K562 (cell line): ENCODE data around the gene CHMP2A. TPM values are rescaled to one million over a fixed set of nuclear protein-coding genes. Genes with fewer than 3 reads are reported as not detected.
A peak's percentile ranks its signal among the peaks of the same experiment; 100 is the strongest.

Source experiments
- ATAC-seq: fragments of 200-7000 bp; cut with Tn5 transposase; 3 replicates; pipeline ENCODE4 v1.9.1; 2020; ENCODE audit warnings: moderate library complexity
- BruUV-seq: library from RNA; stranded (reverse); fragments of 400-500 nt; replicated peaks from 2 replicates; lab custom pipeline; 2021; lab: Mats Ljungman, UMichigan
- CTCF ChIA-PET: fragments of 300-600 bp; formaldehyde crosslinking; extraction: SDS; loops from one replicate; lab custom pipeline; 2021; ENCODE audit warnings: low intra/inter-chr PET ratio; lab: Yijun Ruan, JAX
- POLR2A ChIA-PET: fragments of 300-600, 350-650 bp; sonication (Branson Sonifier 250); formaldehyde crosslinking; extraction: SDS; loops from one replicate; lab custom pipeline; 2021; ENCODE audit warnings: antibody characterized with exemption, inconsistent platforms; lab: Yijun Ruan, JAX
- DNase-seq, 4 experiments: peaks; one replicate each; pipeline versions ENCODE4 v3.0.0 to v3.0.0-alpha.2; 2011 to 2018; ENCODE audit warnings: low spot score in 3 of 4, mixed read lengths in 3 of 4; ENCODE audit errors: extremely low read depth in 1 of 4
- FAIRE-seq: peaks from 2 replicates; lab custom pipeline; 2011; peaks lifted over from hg19 to GRCh38; lab: Jason Lieb, UNC
- H2AFZ ChIP-seq: 2 replicates; pipeline ENCODE4 v1.6.0; 2011; ENCODE audit warnings: low read depth, low read length, control low read depth, inconsistent platforms
- H3K27ac ChIP-seq: fragments of 200-600 bp; 3 replicates; pipeline ENCODE4 v1.8.0; 2011; ENCODE audit warnings: low read depth, mild to moderate bottlenecking, control low read depth, inconsistent platforms, low read length, moderate library complexity, mixed read lengths; ENCODE audit errors: extremely low read depth
- H3K27me3 ChIP-seq, 2 experiments: fragments of 300-600 bp in 1 of 2; 2 replicates in 1 of 2; 3 replicates in 1 of 2; pipeline versions ENCODE4 v1.6.0 to v1.8.0; 2011; ENCODE audit warnings: inconsistent platforms in 2 of 2, low read length in 2 of 2, mild to moderate bottlenecking in 1 of 2, mixed read lengths in 1 of 2, moderate library complexity in 1 of 2; ENCODE audit not compliant: control insufficient read depth in 2 of 2, insufficient read depth in 2 of 2
- H3K36me3 ChIP-seq: fragments of 300-600 bp; 3 replicates; pipeline ENCODE4 v1.8.0; 2011; ENCODE audit warnings: mild to moderate bottlenecking, low read length, inconsistent platforms; ENCODE audit not compliant: control insufficient read depth, insufficient read depth
- H3K4me1 ChIP-seq, 2 experiments: fragments of 200-600 bp in 1 of 2; replicated peaks in 1 of 2; 2 replicates in 1 of 2; 3 replicates in 1 of 2; pipeline versions ENCODE4 v1.5.1 to v1.8.0; 2011; ENCODE audit warnings: inconsistent platforms in 2 of 2, low read length in 2 of 2, mild to moderate bottlenecking in 1 of 2, mixed read lengths in 1 of 2, moderate library complexity in 1 of 2; ENCODE audit not compliant: control insufficient read depth in 2 of 2, insufficient read depth in 2 of 2
- H3K4me2 ChIP-seq: 2 replicates; pipeline ENCODE4 v1.6.1; 2011; ENCODE audit warnings: low read length, control low read depth, inconsistent platforms, mixed read lengths; ENCODE audit not compliant: insufficient read depth
- H3K4me3 ChIP-seq: fragments of 200-600 bp; sonication (generic), shearing (Covaris generic); 2 replicates; pipeline ENCODE4 v1.5.1; 2016; ENCODE audit warnings: control low read depth, inconsistent platforms
- H3K79me2 ChIP-seq: fragments of 200-600 bp; 3 replicates; pipeline ENCODE4 v1.8.0; 2011; ENCODE audit warnings: low read length, inconsistent platforms; ENCODE audit not compliant: control insufficient read depth, insufficient read depth
- H3K9ac ChIP-seq, 2 experiments: 2 replicates each; pipeline versions ENCODE4 v1.6.0 to v1.6.1; 2011; ENCODE audit warnings: low read depth in 2 of 2, low read length in 2 of 2, control low read depth in 1 of 2, inconsistent platforms in 1 of 2, mild to moderate bottlenecking in 1 of 2, mixed read lengths in 1 of 2; ENCODE audit not compliant: insufficient read depth in 1 of 2
- H3K9me1 ChIP-seq: one replicate; pipeline ENCODE4 v1.6.0; 2011; ENCODE audit warnings: inconsistent platforms, mild to moderate bottlenecking, low read length, moderate library complexity; ENCODE audit not compliant: control insufficient read depth, insufficient read depth
- H3K9me3 ChIP-seq: replicated peaks from 2 replicates; pipeline ENCODE4 v1.5.1; 2011; ENCODE audit warnings: low read depth, low read length, inconsistent platforms; ENCODE audit not compliant: control insufficient read depth, insufficient read depth
- H4K20me1 ChIP-seq: replicated peaks from 2 replicates; pipeline ENCODE4 v1.6.1; 2011; ENCODE audit warnings: low read length, inconsistent platforms, mixed read lengths; ENCODE audit not compliant: control insufficient read depth, insufficient read depth
- CEBPB ChIP-seq: fragments of 450-650 bp; IDR thresholded peaks from 2 replicates; pipeline ENCODE4 v1.6.1; 2016; ENCODE audit warnings: missing genetic modification characterization, missing compliant biosample characterization
- CTBP1 ChIP-seq: fragments of 450-650 bp; IDR thresholded peaks from 2 replicates; pipeline ENCODE4 v1.6.1; 2016; ENCODE audit warnings: borderline replicate concordance
- E2F3 ChIP-seq: fragments of 250-450 bp; sonication (Bioruptor Pico); IDR thresholded peaks from 2 replicates; pipeline ENCODE4 v1.4.0; 2020; ENCODE audit warnings: mild to moderate bottlenecking
- FOXA1 ChIP-seq: fragments of 450-650 bp; IDR thresholded peaks from 2 replicates; pipeline ENCODE4 v1.6.1; 2016; ENCODE audit warnings: mild to moderate bottlenecking, borderline replicate concordance
- IRF2 ChIP-seq: sonication (generic); formaldehyde crosslinking; IDR thresholded peaks from 2 replicates; pipeline ENCODE4 v1.8.1; 2022; ENCODE audit warnings: mild to moderate bottlenecking, missing genetic modification reagents
- JUND ChIP-seq, 2 experiments: IDR thresholded peaks; 2 replicates in 1 of 2; 3 replicates in 1 of 2; pipeline ENCODE4 v1.6.1; 2011; ENCODE audit warnings: borderline replicate concordance in 2 of 2, low read depth in 2 of 2, low read length in 2 of 2, improper control_type of control experiment in 1 of 2, missing biosample characterization in 1 of 2, missing genetic modification characterization in 1 of 2, missing genetic modification reagents in 1 of 2
- KDM5B ChIP-seq: fragments of 200-600 bp; sonication (generic); IDR thresholded peaks from 2 replicates; pipeline ENCODE4 v1.6.1; 2012; ENCODE audit warnings: low read depth, mild to moderate bottlenecking, moderate library complexity, low read length, control low read depth, inconsistent platforms; ENCODE audit not compliant: insufficient replicate concordance
- KLF1 ChIP-seq: fragments of 450-650 bp; IDR thresholded peaks from 2 replicates; pipeline ENCODE4 v1.6.1; 2016; ENCODE audit warnings: missing genetic modification characterization, missing compliant biosample characterization
- KLF10 ChIP-seq: fragments of 250-450 bp; sonication (Bioruptor Pico); IDR thresholded peaks from 2 replicates; pipeline ENCODE4 v1.6.1; 2021; ENCODE audit warnings: matching md5 sums
- NR3C1 ChIP-seq: sonication (generic); formaldehyde crosslinking; IDR thresholded peaks from 2 replicates; pipeline ENCODE4 v1.8.1; 2022; ENCODE audit warnings: missing genetic modification reagents
- PHB2 ChIP-seq: fragments of 450-650 bp; IDR thresholded peaks from 2 replicates; pipeline ENCODE4 v1.6.1; 2017; ENCODE audit warnings: low read depth
- SAFB2 ChIP-seq: fragments of 200-400 bp; formaldehyde crosslinking; IDR thresholded peaks from 2 replicates; pipeline ENCODE4 v1.6.1; 2018; ENCODE audit warnings: borderline replicate concordance, low read length, low read depth, moderate library complexity; ENCODE audit not compliant: severe bottlenecking
- SNRNP70 ChIP-seq: fragments of 200-400 bp; formaldehyde crosslinking; optimal IDR thresholded peaks from 2 replicates; pipeline ENCODE3; 2017; ENCODE audit warnings: low read depth, low read length
- SRSF9 ChIP-seq: fragments of 200-400 bp; formaldehyde crosslinking; IDR thresholded peaks from 2 replicates; pipeline ENCODE4 v1.6.1; 2017; ENCODE audit warnings: low read depth, low read length, borderline replicate concordance
- ZNF3 ChIP-seq: fragments of 250-450 bp; sonication (Bioruptor Pico); IDR thresholded peaks from 2 replicates; pipeline ENCODE4 v1.5.0; 2021; ENCODE audit warnings: mild to moderate bottlenecking, moderate library complexity
- WGBS: fragments of 100-300 bp; shearing (Covaris generic); methylation state at CpG from one replicate; pipeline ENCODE4 v1.1.6; 2016; ENCODE audit warnings: low coverage, mixed read lengths; ENCODE audit not compliant: insufficient coverage; ENCODE audit errors: missing lambda C conversion rate; 5-methylcytosine and 5-hydroxymethylcytosine counted together
- in situ Hi-C: fragments of 300-500 bp; cut with MboI; formaldehyde crosslinking; loops from 4 replicates; pipeline ENCODE4 v1.15.0; 2018; ENCODE audit warnings: inconsistent platforms, mixed read lengths
- intact Hi-C: fragments of 100-400 bp; cut with micrococcal nuclease; formaldehyde crosslinking; loops from 2 replicates; pipeline ENCODE4 v1.14.2; 2022
- polyA plus RNA-seq, 8 experiments: library from polyadenylated mRNA; depleted of rRNA in 4 of 8; stranded (reverse) in 5 of 8; unstranded in 3 of 8; fragments of >200 nt; fragmentation: Nextera tagmentation in 2 of 8; fragmentation: Illumina TruSeq in 1 of 8; extraction: Ambion mirVana in 2 of 8; extraction: Trizol in 1 of 8; gene quantifications; 2 replicates each; pipeline versions ENCODE4 v1.2.1 to v1.2.3, GENCODE V29; 2011 to 2014; ENCODE audit warnings: inconsistent platforms in 1 of 8, missing spikeins in 1 of 8
- total RNA-seq, 7 experiments: library from RNA; depleted of rRNA in 6 of 7; stranded (reverse); fragments of >200 nt in 6 of 7; fragmentation: Illumina TruSeq in 2 of 7; extraction: Trizol in 2 of 7; gene quantifications; 2 replicates each; pipeline versions ENCODE4 v1.2.1 to v1.2.3, GENCODE V29; 2011 to 2021; ENCODE audit warnings: low replicate concordance in 1 of 7
- TF ChIP-seq, protein P1 (sequence below): fragments of 450-650 bp; IDR thresholded peaks from 2 replicates; pipeline ENCODE4 v1.6.1; 2017; ENCODE audit warnings: antibody characterized with exemption
- TF ChIP-seq, protein P2 (sequence below): fragments of 250-450 bp; sonication (Bioruptor Pico); IDR thresholded peaks from 2 replicates; pipeline ENCODE4 v1.8.0; 2021; ENCODE audit warnings: moderate library complexity, mild to moderate bottlenecking, inconsistent platforms

The CHMP2A gene
- total and polyA plus RNA-seq, 9 of the 15 experiments (the other 6 are each of a cell fraction or from before 2014, with no cell fraction given) = 57.6 to 159 (median 87.2) TPM

DNA sequence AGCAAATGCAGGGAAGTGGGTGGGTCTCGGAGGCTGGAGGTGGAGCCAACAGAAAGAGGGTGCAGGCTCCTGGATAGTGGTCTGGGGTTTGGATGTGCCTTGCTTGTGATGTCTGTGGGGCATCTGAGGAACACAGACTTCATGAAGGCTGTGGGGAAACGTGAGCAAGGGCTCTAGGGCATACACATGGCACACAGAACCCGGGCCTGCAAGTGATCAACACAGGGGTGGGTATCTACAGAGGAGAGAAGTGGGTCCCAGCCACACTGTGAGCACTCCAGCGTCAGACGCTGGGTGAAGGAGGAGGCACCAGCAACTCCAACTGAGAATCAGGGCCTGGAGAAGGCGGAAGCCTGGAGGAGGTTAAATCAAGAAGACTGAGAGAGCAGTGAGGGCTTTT lies 8.9 kb upstream of the CHMP2A start:
- H3K9me3 ChIP-seq = no peaks in the 10 kb centered on the region
- no peak overlapping the region for H2AFZ ChIP-seq
- intact Hi-C loops (no loop called here), in situ Hi-C loops (no loop called here)
- H3K9ac ChIP-seq = peak overlapping the region in 1 of 2 experiments; percentile 77; a peak in 1 of 4 replicates
- POLR2A ChIA-PET = interaction anchor here (0.6 kb wide), 1 partner anchor 8 kb away, joined by 4 read pairs; no protein-coding TSS in a partner anchor
- no peak overlapping the region for H3K27ac ChIP-seq
- FAIRE-seq = no peak
- H3K4me2 ChIP-seq = no peak overlapping the region
- WGBS = 76% methylated on average over 4 of the region's 6 CpGs
- DNase-seq = no peak
- TF ChIP-seq, protein P1, sequence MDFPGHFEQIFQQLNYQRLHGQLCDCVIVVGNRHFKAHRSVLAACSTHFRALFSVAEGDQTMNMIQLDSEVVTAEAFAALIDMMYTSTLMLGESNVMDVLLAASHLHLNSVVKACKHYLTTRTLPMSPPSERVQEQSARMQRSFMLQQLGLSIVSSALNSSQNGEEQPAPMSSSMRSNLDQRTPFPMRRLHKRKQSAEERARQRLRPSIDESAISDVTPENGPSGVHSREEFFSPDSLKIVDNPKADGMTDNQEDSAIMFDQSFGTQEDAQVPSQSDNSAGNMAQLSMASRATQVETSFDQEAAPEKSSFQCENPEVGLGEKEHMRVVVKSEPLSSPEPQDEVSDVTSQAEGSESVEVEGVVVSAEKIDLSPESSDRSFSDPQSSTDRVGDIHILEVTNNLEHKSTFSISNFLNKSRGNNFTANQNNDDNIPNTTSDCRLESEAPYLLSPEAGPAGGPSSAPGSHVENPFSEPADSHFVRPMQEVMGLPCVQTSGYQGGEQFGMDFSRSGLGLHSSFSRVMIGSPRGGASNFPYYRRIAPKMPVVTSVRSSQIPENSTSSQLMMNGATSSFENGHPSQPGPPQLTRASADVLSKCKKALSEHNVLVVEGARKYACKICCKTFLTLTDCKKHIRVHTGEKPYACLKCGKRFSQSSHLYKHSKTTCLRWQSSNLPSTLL = no peak
- TF ChIP-seq KLF1 (no peak), PHB2 (no peak), CTBP1 (no peak), SAFB2 (no peak), CEBPB (tag) (no peak), KLF10 (CRISPR knock-in tag) (no peak), NR3C1 (CRISPR knock-in tag) (no peak), E2F3 (CRISPR knock-in tag) (no peak), KDM5B (no peak), IRF2 (CRISPR knock-in tag) (no peak), FOXA1 (no peak), SRSF9 (no peak), ZNF3 (CRISPR knock-in tag) (no peak), JUND (IDR thresholded peaks at IDR 0.05; ENCODE audit: borderline replicate concordance, low read depth, low read length) (no peak), JUND (tag; IDR thresholded peaks at IDR 0.05; ENCODE audit: borderline replicate concordance, low read depth, low read length) (no peak), SNRNP70 (no peak)
- TF ChIP-seq, protein P2, sequence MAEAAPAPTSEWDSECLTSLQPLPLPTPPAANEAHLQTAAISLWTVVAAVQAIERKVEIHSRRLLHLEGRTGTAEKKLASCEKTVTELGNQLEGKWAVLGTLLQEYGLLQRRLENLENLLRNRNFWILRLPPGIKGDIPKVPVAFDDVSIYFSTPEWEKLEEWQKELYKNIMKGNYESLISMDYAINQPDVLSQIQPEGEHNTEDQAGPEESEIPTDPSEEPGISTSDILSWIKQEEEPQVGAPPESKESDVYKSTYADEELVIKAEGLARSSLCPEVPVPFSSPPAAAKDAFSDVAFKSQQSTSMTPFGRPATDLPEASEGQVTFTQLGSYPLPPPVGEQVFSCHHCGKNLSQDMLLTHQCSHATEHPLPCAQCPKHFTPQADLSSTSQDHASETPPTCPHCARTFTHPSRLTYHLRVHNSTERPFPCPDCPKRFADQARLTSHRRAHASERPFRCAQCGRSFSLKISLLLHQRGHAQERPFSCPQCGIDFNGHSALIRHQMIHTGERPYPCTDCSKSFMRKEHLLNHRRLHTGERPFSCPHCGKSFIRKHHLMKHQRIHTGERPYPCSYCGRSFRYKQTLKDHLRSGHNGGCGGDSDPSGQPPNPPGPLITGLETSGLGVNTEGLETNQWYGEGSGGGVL (CRISPR knock-in tag) = no peak
- H3K4me3 ChIP-seq = no peak overlapping the region
- H3K79me2 ChIP-seq = peaks cover 20% of the 10 kb centered on the region
- no TSS peak for BruUV-seq
- H3K4me1 ChIP-seq = peaks cover 16 to 35% of the 10 kb centered on the region in 2 experiments; a peak in 4 of 5 replicates
- no peaks in the 10 kb centered on the region for H3K27me3 ChIP-seq
- ATAC-seq = no peak
- no peaks in the 10 kb centered on the region for H4K20me1 ChIP-seq
- no peaks in the 10 kb centered on the region for H3K9me1 ChIP-seq
- CTCF ChIA-PET = no interaction called here
- peaks cover 15% of the 10 kb centered on the region; the same call in 2 of the 3 replicates for H3K36me3 ChIP-seq
